Glomerular visceral epithelial cell (primary cell): ENCODE results near the gene VWC2L.

Experiments used
- DNase-seq: peaks from one replicate; pipeline ENCODE4 v3.0.0-alpha.2; 2016; ENCODE audit errors: extremely low spot score

Gene VWC2L

DNA sequence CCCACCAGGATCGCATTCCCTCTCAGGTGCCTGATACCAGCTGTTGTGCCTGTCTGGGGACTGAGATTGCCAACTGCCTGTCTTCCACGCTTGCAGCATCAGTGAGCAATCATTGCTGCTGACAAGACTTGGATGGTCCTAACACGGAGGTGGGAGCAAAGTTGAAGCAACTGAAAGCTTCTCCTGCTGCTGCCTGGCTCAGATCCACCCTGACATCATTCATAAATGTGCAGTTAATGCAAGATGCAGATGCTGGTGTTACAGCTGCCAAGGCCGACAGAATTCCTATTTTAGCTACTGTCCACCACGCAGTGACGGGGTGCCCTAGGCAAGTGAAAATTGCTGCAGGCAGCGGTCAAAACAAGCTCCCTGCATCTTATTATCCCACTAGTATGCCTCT lies 131.4 kb downstream of the VWC2L start:
- DNase-seq, result no peak

DNA sequence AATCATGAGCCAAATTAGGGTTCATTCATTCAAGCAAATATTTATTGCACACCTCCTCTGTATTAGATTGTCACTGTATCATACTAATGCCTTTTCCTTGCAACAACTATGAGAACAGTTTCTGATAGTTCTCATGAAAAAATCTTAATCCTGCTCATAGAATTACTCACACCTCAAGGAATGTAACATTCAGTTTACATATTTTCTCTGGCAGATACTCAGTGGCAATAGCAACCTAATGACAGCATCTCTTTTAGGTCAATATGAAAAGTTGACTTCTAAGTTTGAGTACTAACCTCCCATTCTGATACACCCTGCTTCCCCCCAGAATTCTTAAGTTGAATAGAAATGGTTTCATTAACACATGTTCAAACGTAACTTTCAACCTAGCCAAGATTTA lies 132.0 kb downstream of the VWC2L start:
- DNase-seq, result peak; percentile 22

DNA sequence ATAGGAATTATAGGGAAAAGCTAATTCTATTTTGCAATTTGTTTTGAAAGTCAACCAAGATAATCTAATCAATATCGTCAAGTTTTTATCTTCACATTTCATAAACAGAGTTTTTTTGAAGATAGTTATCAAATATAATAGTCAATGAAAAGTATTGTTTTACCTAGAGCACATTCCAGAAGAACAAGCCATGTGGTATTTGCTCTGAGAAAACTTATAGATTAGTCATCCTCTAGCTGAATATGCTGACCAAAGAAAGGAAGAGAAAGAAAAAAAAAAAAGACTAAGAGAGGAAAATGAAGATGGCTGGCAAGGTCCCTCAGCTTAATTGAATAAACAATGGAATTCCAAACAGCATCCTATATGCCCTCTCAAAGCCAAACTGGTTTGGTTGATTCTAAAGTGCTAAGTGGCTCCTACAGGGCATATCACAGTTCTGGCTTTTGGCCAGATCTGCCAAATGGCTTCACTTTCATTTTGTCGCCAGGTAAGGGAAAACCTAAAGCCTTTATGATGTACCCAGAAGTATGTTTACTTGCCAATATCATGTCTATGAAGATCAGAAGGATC lies 132.6 kb downstream of the VWC2L start:
- peak; percentile 30 for DNase-seq

DNA sequence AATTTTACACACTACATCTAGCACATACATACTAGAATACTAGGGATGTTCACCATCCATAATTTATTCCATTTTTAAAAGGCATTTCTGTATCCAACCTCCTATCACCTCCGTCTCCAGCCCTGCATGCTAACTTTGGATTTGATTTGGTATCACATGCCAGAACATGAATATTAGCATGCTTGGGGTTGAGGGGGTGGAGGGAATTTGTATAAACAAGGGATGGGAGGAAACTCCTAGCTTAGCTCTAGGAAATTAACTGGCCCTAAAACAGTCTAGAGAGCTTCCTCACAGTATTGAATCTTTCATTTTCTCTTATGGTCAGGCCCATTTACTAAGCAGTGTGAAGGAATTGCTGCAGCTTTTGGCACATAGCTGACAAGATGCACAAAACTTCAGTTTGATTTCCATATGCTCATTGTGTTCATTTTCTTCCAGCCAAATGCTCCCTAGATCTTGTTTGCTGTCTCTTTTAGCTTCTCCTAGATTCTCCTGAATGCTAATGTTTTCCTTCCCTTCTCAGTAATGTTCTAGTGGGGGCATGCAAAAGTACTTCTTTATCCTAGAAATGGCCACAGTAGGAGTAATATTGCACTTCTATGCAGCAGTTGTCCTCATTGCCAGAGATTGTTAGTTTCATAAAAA lies 135.2 kb downstream of the VWC2L start:
- no peak for DNase-seq

DNA sequence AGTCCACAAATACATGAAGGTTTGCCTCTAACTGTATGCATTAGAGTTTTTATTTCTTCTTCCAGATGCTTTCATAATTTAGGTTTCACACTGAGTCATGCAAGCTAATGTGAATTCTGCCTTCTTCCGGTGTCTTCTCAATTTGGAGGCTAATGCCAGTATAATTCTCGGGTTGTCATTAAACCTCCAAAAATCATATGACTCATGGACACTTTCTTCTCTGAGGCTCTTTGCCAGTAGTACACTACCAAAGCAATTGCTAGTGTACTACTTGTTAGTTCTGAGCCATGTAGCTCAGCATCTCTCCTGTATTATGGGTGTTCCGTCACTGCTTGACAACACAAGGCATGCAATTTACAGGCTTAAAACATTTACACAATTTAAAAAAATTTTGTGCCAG lies 137.1 kb downstream of the VWC2L start:
- no peak for DNase-seq

DNA sequence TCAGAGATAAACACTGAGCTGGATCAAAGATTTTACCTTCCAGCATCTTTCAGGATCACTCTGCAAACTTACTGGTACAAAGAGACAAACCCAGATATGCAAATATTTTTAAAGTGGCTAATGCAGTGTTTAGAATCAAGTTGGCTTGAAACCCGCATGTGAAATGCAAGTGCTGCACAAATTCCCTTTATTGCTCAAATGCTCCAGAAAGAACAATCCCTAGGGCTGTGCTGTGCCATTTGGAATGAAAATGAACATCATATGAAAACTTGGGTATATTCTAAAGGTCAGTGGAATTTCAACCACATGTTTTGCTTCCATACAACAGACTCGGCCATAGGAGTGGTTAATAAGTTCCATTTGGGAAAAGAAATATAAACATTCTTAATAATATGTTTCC lies 139.1 kb downstream of the VWC2L start:
- no peak for DNase-seq

DNA sequence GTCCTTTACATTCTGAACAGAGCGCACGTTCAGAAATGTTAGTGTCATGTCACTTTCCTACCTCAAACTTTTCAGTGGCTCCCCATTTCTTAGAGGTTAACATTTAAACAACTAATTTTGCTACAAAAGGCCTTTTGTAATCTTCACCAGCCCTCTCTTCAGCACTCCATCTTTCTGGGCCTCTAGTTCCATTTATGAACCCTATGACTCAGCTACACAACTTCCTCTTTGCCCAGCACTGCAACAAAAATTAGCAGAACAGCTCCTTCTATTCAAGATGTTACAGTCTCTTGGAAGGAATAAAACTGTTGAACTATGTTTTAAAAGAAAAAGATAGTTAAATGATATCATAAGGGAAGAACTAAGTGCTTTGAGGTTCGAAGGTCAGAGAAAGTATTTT lies 139.9 kb downstream of the VWC2L start:
- DNase-seq, result no peak

DNA sequence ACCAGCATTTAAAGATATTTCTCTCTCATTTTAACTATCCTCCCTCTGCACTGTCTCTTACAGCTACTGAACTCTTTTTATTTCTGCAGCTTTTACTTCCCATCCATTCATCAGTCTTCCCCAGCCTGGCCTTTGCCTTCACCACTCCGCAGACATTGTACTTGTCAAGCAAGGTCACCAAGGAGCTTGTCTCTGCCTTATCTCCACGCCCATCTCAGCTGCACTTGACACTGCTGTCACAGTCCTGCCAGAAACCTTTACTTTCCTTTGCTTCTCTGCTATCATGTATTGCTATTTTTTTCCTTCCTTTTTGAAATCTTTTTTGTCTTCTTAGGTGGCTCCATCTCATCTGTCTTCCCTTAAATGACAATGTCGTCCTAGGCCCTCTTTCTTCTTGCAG lies 147.0 kb downstream of the VWC2L start:
- DNase-seq, result no peak

DNA sequence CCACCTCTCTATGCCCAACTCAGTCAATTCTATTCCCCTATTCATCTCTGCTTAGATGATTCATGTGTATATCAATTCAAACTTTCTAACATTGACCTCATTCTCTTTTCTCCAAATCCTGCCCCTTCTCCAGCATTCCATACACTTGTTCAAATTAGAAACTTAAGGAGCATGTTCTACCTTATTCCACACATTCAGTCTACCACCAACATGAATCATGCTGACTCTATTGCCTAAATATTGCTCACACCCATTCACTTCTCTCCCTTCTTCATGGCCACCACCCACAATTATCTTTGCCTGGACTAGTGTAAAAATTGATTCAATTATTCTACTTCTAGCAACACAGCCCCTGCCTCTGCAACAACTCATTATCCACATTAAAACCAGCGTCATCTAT lies 147.5 kb downstream of the VWC2L start:
- DNase-seq, result no peak

DNA sequence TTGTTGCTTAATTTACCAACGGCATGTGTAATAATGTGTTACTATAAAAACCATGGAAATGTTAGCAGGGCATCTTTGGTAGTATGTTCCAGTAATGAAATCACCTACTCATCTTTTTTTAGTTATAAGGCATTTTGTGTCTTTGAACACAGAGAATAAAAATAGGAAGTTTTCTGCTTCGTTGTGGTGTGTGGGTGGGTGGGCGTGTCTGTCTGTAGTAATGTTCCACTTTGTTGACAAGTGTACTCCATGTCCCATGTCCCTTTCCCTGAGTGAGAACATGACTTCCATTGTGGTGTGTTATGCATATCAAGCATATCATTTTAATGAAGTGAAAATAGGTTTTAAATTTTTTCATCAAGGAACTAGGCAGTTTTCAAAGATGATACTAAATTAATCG lies 149.3 kb downstream of the VWC2L start:
- no peak for DNase-seq

DNA sequence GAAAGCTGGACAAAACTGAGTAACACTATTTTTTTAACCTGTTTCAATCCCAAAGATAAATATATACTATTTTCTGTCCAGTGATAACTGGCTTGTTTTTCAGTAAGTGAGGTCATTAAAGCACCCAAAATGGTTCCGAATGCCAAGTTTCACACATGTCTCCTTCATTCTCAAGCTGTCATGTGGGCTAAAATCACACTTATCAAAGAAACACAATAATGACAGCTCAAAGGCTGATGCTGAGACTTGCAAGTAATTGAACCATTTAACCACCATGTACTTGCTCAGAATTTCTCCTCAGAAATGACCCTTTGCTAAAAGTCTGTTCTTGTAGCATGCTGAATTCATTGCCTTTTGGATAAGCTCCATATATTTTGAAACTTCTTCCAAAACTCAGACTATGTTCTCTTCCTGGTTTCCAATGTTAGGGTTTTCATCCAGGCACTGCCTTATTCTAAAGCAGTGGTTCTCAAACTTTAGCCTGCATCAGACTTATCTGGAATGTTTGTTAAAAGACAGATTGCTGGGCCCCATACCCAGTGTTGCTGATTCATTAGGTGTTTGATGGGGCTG lies 149.8 kb downstream of the VWC2L start:
- no peak for DNase-seq

DNA sequence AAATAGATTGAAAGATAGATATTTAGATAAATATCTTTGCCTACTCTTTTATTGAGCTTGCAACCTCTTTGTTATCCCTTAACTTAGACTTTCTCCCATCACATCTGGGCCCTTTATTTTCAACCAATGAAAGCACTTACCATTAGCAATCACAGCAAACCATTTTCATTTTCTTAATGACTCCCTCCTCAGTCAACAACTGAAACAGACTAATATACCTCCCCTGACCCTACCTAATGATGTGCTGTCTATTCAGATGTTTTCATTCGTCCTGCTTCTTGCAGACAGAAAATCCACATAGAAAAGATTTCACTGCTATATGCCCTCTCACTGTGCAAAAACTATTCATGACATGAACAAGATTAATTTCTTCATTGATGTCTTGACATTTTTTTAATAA lies 154.4 kb downstream of the VWC2L start:
- no peak for DNase-seq

DNA sequence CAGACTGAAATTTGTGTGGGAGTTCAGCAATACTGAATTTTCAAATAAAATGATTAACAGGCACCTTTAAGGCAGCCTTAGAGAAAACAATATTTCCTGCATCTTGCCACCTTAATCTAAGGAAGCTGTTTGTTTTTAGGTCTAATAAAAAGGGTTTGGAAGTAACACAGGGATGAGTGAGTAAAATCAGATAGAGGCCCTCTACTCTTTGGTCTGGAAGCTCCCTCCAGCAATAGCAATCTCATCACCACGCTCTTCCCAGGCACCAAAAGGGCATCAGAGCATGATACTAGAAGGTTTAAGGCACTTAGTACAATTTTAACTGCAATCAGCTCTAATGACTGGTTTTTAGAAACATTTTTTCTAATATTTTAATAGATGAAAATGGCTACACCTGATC lies 155.6 kb downstream of the VWC2L start:
- no peak for DNase-seq

DNA sequence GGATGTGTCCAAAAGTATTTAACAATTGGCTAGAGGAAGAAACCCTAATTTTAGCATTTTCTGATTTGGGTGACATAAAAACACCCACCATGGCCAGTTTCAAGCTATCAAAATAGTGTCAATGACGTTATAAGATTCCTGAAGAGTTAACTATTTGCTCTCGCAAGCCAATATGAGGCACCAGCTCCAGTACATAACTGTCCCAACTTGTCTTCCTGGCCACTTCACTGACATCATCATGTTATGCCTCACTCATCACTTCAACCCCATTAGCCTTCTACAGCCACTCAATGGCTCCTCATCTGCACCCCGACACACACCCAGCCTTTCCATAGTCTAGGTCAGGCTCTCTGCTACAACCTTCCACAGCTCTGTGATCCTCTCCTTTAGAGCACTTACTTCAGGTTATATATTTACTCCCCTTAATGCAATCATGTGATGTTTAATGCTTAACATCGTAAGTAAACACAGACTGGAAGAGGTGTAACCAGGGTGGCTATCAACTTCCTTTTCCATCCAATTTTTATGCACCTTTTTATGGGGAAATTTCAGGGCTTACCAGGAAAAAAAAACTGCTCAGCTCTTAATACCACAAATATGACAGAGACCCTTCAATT lies 158.7 kb downstream of the VWC2L start:
- no peak for DNase-seq

DNA sequence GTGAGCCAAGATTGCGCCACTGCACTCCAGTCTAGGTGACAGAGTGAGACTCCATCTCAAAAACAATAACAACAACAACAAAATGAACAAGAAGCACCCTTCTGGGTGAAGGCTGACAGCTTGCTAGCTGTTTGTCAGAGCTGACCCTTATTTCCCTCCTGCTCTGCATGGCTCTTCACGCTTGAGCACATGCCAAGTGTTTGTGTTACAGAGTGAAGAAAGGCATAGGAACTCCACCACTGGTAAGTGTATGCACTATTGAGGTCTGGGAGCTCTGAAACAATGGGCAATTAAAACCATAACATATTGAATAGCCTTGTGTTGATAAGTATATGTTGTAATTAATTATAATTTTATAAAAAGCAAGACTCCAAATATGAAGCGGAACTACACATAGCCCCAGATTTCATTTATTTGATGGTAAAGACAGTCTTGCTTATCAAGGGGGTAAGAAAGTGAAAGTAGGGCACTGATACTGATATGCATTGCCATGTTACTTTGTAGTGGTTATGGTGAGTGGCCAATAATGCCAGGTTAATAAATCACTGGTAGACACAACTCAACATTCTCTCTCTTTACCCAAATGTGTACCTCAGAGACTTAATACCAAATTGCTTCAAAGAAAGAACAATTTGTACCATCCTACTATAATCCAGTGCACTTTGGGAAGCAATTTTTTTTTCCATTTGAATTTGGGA lies 163.4 kb downstream of the VWC2L start:
- peak; percentile 31 for DNase-seq

DNA sequence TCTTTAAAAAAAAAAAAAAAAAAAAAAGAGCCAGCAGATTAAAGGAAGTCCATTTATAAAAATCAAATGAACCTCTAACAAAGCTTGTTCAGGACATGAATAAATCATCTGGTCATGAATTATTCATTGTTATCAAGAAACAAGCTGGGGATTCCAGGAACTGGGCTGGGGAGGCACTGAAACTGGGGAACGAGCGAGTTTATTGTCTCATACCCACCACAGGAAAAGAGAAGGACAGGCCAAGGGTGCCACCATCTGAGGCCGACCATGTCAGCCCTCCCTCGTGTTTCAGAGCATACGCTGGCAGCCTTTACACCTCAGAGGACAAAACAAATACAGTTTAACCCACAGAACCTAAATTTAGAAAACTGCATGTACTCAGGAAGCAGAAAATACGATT lies 164.2 kb downstream of the VWC2L start:
- no peak for DNase-seq

DNA sequence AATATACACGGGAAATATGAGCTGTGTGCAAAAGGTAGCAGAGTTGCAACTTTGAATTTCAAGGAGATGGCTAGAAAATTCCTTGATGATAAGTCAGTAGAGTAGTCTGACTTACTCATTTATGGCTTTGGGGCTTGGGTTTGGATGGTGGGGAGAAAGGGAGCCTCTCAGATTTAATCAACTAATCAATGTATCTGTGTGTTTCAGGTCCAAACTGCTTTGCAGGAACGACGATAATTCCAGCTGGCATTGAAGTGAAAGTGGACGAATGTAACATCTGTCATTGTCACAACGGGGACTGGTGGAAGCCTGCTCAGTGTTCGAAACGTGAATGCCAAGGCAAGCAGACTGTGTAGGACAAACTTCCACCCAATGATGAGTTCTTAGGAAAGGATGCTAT lies 164.6 kb downstream of the VWC2L start:
- no peak for DNase-seq

DNA sequence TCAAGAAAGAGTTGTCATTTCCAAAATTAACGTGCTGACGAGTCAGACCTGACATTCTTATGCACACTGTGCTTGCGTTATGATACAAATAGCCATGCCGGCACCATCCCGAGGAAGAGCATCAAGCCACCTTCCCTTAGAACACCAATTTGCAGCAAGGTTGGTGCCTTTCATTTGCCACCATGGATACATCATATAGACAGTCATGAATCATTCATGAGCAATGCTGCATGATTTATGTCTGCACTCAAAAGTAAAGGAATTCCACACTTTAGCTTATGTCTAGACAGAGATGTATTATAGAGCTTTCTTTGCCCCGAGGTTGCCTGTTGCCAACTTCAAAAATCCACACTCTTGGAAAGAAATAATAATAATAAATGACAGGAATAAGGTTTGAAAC lies 166.9 kb downstream of the VWC2L start:
- DNase-seq, result peak; percentile 28

DNA sequence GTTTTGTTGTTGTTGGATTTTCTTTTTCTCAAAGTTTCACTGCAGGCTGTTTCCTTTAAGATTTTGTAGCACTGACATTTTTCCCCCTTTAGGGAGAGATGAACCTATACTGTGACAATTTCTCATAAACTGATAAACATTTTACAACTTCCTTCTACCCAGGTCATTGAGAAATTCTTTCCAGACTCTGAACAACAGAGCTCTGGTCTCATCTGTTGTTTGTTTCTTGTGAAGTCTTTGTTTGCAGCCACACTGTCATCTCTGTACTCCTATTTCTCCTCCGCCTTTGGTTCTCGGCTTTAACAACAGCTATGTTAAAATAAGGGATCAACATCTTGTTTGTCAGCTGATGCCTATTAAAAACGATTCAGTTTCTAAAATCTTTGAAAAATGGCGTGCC lies 167.6 kb downstream of the VWC2L start:
- no peak for DNase-seq

DNA sequence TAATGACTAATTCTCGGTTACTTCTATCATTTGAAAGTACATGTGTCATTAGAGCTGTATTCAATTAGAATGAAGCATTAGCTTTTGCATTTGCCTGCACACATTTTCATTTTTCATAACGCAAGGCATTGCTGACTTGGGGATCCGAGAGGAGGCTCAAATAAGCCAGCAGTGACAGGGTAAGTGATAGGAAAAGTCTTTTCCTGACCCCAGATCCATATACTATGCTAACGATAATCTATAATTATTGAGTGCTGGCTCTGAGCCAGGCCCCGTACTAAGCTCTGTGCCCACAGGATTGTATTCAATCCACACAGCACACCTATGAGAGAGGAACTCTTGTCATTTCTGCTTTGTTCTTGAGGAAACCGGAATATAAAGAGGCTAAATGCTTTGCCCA lies 168.2 kb downstream of the VWC2L start:
- DNase-seq, result no peak

DNA sequence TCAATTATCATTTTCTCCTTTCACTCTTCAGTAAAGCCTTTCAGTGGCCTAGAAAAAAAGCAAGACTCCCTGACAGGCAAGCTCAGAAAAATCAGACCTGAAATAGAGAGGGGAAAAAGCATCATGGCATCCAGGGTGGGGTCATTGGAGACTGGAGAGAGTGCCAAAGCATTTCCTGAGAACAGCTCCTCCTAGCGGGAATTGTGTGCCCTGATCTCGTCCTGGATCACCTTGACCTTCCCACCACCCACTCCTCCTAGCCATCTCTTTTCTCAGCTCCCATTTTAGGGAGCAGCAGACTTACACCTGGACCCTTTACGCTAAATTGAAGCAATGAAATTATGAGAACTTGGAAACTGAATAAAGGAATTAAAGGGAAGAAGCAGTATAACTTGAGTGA lies 176.6 kb downstream of the VWC2L start:
- DNase-seq, result no peak

DNA sequence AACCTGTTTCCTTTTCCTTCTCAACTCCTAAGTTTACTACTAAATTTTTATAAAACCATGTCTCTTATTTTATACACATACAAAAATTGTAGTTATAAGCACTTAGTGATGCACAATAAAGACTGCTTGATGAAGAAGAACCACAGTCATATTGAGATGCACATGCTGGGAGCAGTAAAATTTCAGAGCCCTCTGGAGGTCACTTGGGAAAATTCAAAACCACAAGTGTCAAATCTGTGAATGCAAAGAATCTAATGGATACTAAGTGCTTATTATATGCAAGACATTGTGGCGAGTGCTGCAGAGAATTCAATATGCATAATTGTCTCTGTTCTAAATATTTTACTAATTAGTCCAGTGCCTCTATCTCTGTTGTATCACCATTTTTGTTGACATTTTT lies 180.5 kb downstream of the VWC2L start:
- no peak for DNase-seq

DNA sequence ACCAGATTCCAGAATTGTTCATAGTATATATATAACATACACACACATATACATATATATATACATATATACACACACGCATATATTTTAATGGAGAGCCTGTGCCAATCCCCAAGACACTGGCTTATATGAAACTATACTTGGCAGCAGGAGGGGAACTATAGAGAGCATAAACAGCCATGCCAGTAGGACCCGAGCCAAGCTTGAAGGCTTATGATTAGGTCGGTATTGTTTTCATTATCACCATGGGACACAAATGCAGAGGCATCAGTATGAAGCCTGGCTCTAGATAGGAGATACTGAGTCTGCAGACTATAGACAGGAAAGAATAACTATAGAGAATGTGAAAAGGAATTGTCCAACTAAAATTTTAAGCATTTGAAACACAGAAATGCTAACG lies 181.2 kb downstream of the VWC2L start:
- DNase-seq, result no peak
